Coronary artery (tissue), 2 donors: ENCODE results near the gene FBXO46.
A peak's percentile ranks its signal among the peaks of the same experiment; 100 is the strongest.

Experiments used
- DNase-seq: peaks from one replicate; pipeline ENCODE4 v3.0.0-alpha.2; 2017; ENCODE audit warnings: low spot score
- H3K27ac ChIP-seq, 2 donors: fragments of 200-600 bp; sonication (generic); one replicate each; pipeline ENCODE4 v1.5.1; 2016 to 2019
- H3K4me3 ChIP-seq: fragments of 200-600 bp; sonication (generic); 2 replicates; pipeline ENCODE4 v1.5.1; 2016; ENCODE audit warnings: mild to moderate bottlenecking, moderate library complexity
- CTCF ChIP-seq: fragments of 200-600 bp; sonication (generic); IDR thresholded peaks from one replicate; pipeline ENCODE4 v1.5.1; 2019; ENCODE audit warnings: antibody characterized with exemption

Gene FBXO46

GRCh38 chr19:45768984-45769782 lies 38.5 kb upstream of the FBXO46 start, which contains the start of gene SIX5:
Gene SIX5 (minus strand): TSS chr19:45769252. CDS start chr19:45768844, 408 bp downstream.
- TF ChIP-seq CTCF, result no peak
- DNase-seq, result peak; percentile 98
- H3K27ac ChIP-seq, result peak within 1 kb of the TSS; percentile 93 to 98
- peak within 1 kb of the TSS; percentile 87 for H3K4me3 ChIP-seq

DNA sequence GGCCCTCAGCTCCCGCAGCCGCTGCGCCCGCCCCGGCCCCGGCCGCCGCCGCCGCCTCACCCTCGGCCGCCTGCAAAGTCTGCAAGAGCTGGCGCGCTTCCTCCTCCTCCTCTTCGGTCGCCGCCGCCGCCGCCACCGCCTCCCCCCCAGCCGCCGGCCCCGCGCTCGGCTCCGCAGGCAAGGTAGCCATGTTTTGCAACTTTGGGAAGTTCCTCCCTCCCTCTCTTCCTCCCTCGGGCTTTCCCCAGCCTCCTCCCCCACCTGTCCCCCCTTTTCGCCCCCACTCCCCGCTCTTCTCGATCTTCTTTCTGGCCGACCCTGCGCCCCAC lies 37.9 kb upstream of the FBXO46 start:
- no peak for DNase-seq
- Histone ChIP-seq H3K27ac (peak overlapping the region; percentile 93 to 98), H3K4me3 (peak overlapping the region; percentile 87)
- no peak for TF ChIP-seq CTCF

GRCh38 chr19:45767881-45768654 lies 37.4 kb upstream of the FBXO46 start:
- peak overlapping the region; percentile 93 to 98 for H3K27ac ChIP-seq
- H3K4me3 ChIP-seq, result peak overlapping the region; percentile 87
- DNase-seq, result no peak
- no peak for TF ChIP-seq CTCF

DNA sequence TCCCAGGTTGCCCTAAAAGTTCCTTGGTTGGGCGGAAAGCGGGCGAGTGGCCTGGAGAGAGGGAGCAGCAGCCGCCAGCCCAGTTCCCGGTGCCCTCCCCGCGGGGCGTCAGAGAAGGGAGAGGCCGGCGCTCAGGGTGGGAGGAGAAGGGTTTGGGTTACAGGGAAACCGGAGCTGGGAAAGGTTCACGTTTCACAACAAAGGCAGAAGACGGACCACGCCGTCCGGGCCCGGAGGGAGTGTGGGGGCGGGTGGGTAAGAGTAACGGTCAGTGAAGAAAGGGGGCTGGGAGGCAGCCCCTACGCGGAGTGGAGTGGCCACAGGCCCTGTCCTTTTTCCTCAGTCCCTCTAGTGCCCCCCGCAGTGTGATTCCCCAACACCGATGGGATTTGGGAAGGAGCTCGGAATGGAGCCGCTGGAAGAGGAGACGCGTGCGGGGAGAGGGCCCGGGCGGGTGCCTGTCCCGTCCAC lies 36.7 kb upstream of the FBXO46 start:
- no peak for TF ChIP-seq CTCF
- peak overlapping the region; percentile 87 for H3K4me3 ChIP-seq
- H3K27ac ChIP-seq, result peak overlapping the region; percentile 93 to 98
- peak; percentile 93 for DNase-seq

DNA sequence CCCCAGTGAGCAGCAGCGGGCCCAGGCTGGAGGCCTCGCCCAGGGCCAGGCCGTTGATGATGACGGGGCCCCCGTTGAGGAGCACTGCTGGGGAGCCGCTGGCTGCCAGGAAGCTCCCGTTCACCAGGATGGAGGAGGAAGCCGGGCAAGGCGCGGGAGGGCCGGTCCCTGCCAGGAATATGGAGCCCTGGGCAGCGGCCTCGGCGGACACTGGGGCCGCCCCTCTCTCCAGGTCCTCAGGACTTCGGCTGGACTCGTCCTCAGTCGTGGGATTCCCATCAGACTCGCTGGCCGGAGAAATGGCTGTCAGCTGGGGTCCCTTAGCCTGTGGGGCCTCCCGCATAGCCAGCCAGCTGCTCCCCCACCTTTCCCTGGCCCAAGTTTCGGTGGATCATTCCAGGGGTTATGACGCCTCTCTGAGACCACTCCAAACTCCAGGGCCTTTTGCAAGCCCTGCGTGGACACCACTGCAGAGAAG lies 36.2 kb upstream of the FBXO46 start:
- DNase-seq, result no peak
- H3K27ac ChIP-seq, result peak overlapping the region; percentile 93 to 98

GRCh38 chr19:45766296-45766868 lies 35.7 kb upstream of the FBXO46 start:
- DNase-seq, result no peak
- Histone ChIP-seq H3K4me3 (peak overlapping the region; percentile 87), H3K27ac (peak overlapping the region; percentile 93 to 98)
- TF ChIP-seq CTCF, result no peak

More for the DNA sequence above, 36.2 kb upstream of the FBXO46 start:
- H3K4me3 ChIP-seq, result peak overlapping the region; percentile 87
- TF ChIP-seq CTCF, result no peak
